ENCODE results near the gene TMEM147.

TMEM147 gene

GRCh38 chr19:35571406-35571965 is 26.1 kb downstream of the TMEM147 start:
- Histone ChIP-seq H3K79me2 (ENCODE audit: insufficient read depth, low read length) (no peaks in the 10 kb centered on the region), H3K27me3 (ENCODE audit: insufficient read depth, low read length, poor library complexity) (no peaks in the 10 kb centered on the region), H3K4me2 (ENCODE audit: insufficient read depth, low read length) (no peak overlapping the region), H3K36me3 (ENCODE audit: insufficient read depth, low read length) (no peaks in the 10 kb centered on the region), H3K9ac (ENCODE audit: low read depth, low read length) (no peak overlapping the region), H2AFZ (ENCODE audit: low read depth, low read length) (no peak overlapping the region), H4K20me1 (ENCODE audit: insufficient read depth, low read length) (no peaks in the 10 kb centered on the region), H3K27ac (ENCODE audit: low read length) (no peak overlapping the region), H3K4me1 (ENCODE audit: insufficient read depth, low read length) (no peaks in the 10 kb centered on the region), H3K9me3 (ENCODE audit: insufficient read depth, low read length, severe bottlenecking) (peaks cover 10% of the 10 kb centered on the region), H3K4me3 (ENCODE audit: low read depth in 1 of 2, low read length in 2 of 2) (no peak overlapping the region)
- ATAC-seq (ENCODE audit: insufficient read depth, low read depth) (no peak), DNase-seq (no peak)
- no peak for TF ChIP-seq EZH2 (IDR thresholded peaks at IDR 0.05; ENCODE audit: borderline replicate concordance, low read depth, low read length, severe bottlenecking)
- TF ChIP-seq CTCF (IDR thresholded peaks at IDR 0.05; ENCODE audit: borderline replicate concordance, extremely low read depth, low read length, poor library complexity, severe bottlenecking): no peak

GRCh38 chr19:35577918-35578317 is 32.5 kb downstream of the TMEM147 start:
- DNase-seq: no peak

GRCh38 chr19:35578707-35579106 is 33.3 kb downstream of the TMEM147 start:
- Histone ChIP-seq H3K9me3 (ENCODE audit: insufficient read depth, low read length, severe bottlenecking) (peaks cover 19% of the 10 kb centered on the region), H3K4me1 (ENCODE audit: insufficient read depth, low read length) (no peaks in the 10 kb centered on the region), H3K36me3 (ENCODE audit: insufficient read depth, low read length) (no peaks in the 10 kb centered on the region), H3K79me2 (ENCODE audit: insufficient read depth, low read length) (no peaks in the 10 kb centered on the region), H3K27ac (ENCODE audit: low read length) (no peak overlapping the region), H3K4me2 (ENCODE audit: insufficient read depth, low read length) (no peak overlapping the region), H3K27me3 (ENCODE audit: insufficient read depth, low read length, poor library complexity) (no peaks in the 10 kb centered on the region), H3K4me3 (ENCODE audit: low read depth in 1 of 2, low read length in 2 of 2) (no peak overlapping the region), H3K9ac (ENCODE audit: low read depth, low read length) (no peak overlapping the region), H2AFZ (ENCODE audit: low read depth, low read length) (no peak overlapping the region), H4K20me1 (ENCODE audit: insufficient read depth, low read length) (no peaks in the 10 kb centered on the region)
- DNase-seq (no peak), ATAC-seq (ENCODE audit: insufficient read depth, low read depth) (no peak)
- TF ChIP-seq CTCF (IDR thresholded peaks at IDR 0.05; ENCODE audit: borderline replicate concordance, extremely low read depth, low read length, poor library complexity, severe bottlenecking) (no peak), EZH2 (IDR thresholded peaks at IDR 0.05; ENCODE audit: borderline replicate concordance, low read depth, low read length, severe bottlenecking) (no peak)

More at GRCh38 chr19:35577918-35578317, 32.5 kb downstream of the TMEM147 start:
- ATAC-seq (ENCODE audit: insufficient read depth, low read depth): no peak
- Histone ChIP-seq H2AFZ (ENCODE audit: low read depth, low read length) (no peak overlapping the region), H3K27me3 (ENCODE audit: insufficient read depth, low read length, poor library complexity) (no peaks in the 10 kb centered on the region), H3K36me3 (ENCODE audit: insufficient read depth, low read length) (no peaks in the 10 kb centered on the region), H3K4me3 (ENCODE audit: low read depth in 1 of 2, low read length in 2 of 2) (no peak overlapping the region), H3K9me3 (ENCODE audit: insufficient read depth, low read length, severe bottlenecking) (peaks cover 19% of the 10 kb centered on the region), H3K4me2 (ENCODE audit: insufficient read depth, low read length) (no peak overlapping the region), H3K27ac (ENCODE audit: low read length) (no peak overlapping the region), H4K20me1 (ENCODE audit: insufficient read depth, low read length) (no peaks in the 10 kb centered on the region), H3K9ac (ENCODE audit: low read depth, low read length) (no peak overlapping the region), H3K4me1 (ENCODE audit: insufficient read depth, low read length) (no peaks in the 10 kb centered on the region), H3K79me2 (ENCODE audit: insufficient read depth, low read length) (no peaks in the 10 kb centered on the region)
- TF ChIP-seq EZH2 (IDR thresholded peaks at IDR 0.05; ENCODE audit: borderline replicate concordance, low read depth, low read length, severe bottlenecking) (no peak), CTCF (IDR thresholded peaks at IDR 0.05; ENCODE audit: borderline replicate concordance, extremely low read depth, low read length, poor library complexity, severe bottlenecking) (no peak)

Data from DND-41 (cell line).